Measurements from ENCODE around the gene CARS1.

DNA sequence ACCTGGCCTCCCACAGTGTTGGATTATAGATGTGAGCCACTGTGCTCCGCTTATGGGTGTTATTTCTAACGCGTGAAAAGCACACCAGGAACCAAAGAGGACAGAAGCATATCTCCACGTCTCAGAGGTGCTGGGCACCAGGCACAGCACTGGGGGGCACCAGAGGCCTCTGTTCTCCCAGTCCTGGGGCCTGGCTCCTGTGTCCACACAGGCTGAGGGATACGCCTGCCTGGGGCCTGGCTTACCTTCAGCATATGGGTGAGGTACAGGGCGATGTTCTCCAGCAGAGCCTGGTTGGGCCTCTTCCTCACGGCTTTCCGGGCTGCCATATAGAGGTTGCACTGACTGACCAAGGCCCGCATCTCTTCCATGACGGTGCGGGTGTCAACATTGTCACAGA lies 40.4 kb downstream of the CARS1 start:
- TF ChIP-seq, protein P1, sequence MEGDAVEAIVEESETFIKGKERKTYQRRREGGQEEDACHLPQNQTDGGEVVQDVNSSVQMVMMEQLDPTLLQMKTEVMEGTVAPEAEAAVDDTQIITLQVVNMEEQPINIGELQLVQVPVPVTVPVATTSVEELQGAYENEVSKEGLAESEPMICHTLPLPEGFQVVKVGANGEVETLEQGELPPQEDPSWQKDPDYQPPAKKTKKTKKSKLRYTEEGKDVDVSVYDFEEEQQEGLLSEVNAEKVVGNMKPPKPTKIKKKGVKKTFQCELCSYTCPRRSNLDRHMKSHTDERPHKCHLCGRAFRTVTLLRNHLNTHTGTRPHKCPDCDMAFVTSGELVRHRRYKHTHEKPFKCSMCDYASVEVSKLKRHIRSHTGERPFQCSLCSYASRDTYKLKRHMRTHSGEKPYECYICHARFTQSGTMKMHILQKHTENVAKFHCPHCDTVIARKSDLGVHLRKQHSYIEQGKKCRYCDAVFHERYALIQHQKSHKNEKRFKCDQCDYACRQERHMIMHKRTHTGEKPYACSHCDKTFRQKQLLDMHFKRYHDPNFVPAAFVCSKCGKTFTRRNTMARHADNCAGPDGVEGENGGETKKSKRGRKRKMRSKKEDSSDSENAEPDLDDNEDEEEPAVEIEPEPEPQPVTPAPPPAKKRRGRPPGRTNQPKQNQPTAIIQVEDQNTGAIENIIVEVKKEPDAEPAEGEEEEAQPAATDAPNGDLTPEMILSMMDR (IDR thresholded peaks at IDR 0.05; ENCODE audit: control extremely low read depth in 1 of 3, insufficient read depth in 1 of 3, low read depth in 1 of 3, low read length in 3 of 3): peak in 1 of 3 experiments; percentile 6; a peak in 1 of 4 replicates
- no peak for TF ChIP-seq POLR2A (IDR thresholded peaks at IDR 0.05; ENCODE audit: control extremely low read depth in 1 of 2, low read depth in 2 of 2, low read length in 2 of 2)
- TF ChIP-seq TAF1 (IDR thresholded peaks at IDR 0.05; ENCODE audit: low read depth, low read length): no peak
